ENCODE data around the gene ACSM2A. TPM values are rescaled to one million over a fixed set of nuclear protein-coding genes. Genes with fewer than 3 reads are reported as not detected.
"Not testable (repeated sequence)": the region's sequence is repeated elsewhere in the genome, so short reads cannot be mapped to it uniquely, and the experiment has no call there.

The ACSM2A gene
- total RNA-seq, 2 experiments from 2014 or later = not detected

DNA sequence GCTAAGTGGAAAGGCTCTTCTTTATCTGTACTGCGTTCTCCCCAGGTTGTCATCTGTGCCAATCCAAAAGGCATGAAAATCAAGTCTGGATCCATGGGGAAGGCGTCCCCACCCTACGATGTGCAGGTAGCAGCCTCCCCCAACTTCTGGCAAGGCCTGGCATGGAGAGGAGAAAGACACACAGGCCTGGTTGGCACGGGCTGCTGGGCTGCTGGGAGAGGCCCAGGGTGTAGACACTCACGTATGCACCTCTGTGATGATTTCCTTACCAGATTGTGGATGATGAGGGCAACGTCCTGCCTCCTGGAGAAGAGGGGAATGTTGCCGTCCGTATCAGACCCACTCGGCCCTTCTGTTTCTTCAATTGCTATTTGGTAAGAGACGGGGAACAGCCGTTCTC lies 20.4 kb upstream of the ACSM2A start:
- Mint-ChIP-seq H3K9me3 (no peaks in the 10 kb centered on the region), H3K27me3 (peaks cover 6% of the 10 kb centered on the region), H3K4me3 (no peak overlapping the region), H3K27ac (no peak overlapping the region), H3K36me3 (ENCODE audit: low read depth) (no peaks in the 10 kb centered on the region), H3K4me1 (ENCODE audit: low read depth) (no peaks in the 10 kb centered on the region)
- intact Hi-C loops (cut with DNase I, micrococcal nuclease) = loop anchor here (10.0 kb wide), 1 partner anchor 154 kb away; no protein-coding TSS in a partner anchor
- DNase-seq (no peak), ATAC-seq (ENCODE audit: poor library complexity) (no peak)
- Histone ChIP-seq H3K9me3 (ENCODE audit: control insufficient read depth in 1 of 2, insufficient read depth in 1 of 2, low read length in 2 of 2) (no peaks in the 10 kb centered on the region), H3K27ac (ENCODE audit: low read depth in 1 of 2, low read length in 2 of 2) (no peak overlapping the region), H3K27me3 (ENCODE audit: control insufficient read depth in 1 of 2, insufficient read depth in 2 of 2, low read length in 2 of 2) (no peaks in the 10 kb centered on the region), H3K36me3 (ENCODE audit: insufficient read depth, low read length) (no peaks in the 10 kb centered on the region), H3K4me3 (ENCODE audit: low read length) (no peak overlapping the region), H3K4me1 (ENCODE audit: insufficient read depth, low read length) (no peaks in the 10 kb centered on the region)
- ChIA-PET POLR2A (no interaction called here), CTCF (no interaction called here)
- TF ChIP-seq, protein P1, sequence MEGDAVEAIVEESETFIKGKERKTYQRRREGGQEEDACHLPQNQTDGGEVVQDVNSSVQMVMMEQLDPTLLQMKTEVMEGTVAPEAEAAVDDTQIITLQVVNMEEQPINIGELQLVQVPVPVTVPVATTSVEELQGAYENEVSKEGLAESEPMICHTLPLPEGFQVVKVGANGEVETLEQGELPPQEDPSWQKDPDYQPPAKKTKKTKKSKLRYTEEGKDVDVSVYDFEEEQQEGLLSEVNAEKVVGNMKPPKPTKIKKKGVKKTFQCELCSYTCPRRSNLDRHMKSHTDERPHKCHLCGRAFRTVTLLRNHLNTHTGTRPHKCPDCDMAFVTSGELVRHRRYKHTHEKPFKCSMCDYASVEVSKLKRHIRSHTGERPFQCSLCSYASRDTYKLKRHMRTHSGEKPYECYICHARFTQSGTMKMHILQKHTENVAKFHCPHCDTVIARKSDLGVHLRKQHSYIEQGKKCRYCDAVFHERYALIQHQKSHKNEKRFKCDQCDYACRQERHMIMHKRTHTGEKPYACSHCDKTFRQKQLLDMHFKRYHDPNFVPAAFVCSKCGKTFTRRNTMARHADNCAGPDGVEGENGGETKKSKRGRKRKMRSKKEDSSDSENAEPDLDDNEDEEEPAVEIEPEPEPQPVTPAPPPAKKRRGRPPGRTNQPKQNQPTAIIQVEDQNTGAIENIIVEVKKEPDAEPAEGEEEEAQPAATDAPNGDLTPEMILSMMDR (IDR thresholded peaks at IDR 0.05) = no peak

DNA sequence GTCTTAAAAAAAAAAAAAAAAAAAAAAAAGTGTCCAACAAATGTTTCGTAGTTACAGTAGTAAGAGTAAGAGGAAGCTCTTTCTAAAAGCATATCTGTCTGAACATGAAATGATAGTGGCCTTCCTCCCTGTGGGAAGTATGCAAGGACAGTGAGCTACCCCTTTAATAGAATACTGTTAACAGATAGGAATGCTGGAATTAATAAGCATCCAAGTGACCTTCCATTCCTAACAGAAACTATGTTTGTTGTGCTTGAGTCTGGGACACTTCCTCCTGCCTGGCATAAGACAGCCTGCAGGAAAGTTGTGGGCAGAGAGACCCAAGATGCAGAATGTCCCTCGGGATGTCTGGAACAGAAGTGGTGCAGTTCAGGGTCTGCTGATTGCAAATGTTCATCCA lies 12.4 kb upstream of the ACSM2A start:
- H3K27me3 Mint-ChIP-seq; H3K27ac ChIP-seq (ENCODE audit: low read depth in 1 of 2, low read length in 2 of 2); ATAC-seq (ENCODE audit: poor library complexity); POLR2A ChIA-PET; H3K27ac Mint-ChIP-seq; H3K36me3 Mint-ChIP-seq (ENCODE audit: low read depth); H3K9me3 ChIP-seq (ENCODE audit: control insufficient read depth in 1 of 2, insufficient read depth in 1 of 2, low read length in 2 of 2); H3K27me3 ChIP-seq (ENCODE audit: control insufficient read depth in 1 of 2, insufficient read depth in 2 of 2, low read length in 2 of 2); CTCF ChIA-PET; DNase-seq; H3K9me3 Mint-ChIP-seq; H3K4me1 Mint-ChIP-seq (ENCODE audit: low read depth); H3K4me3 ChIP-seq (ENCODE audit: low read length); H3K36me3 ChIP-seq (ENCODE audit: insufficient read depth, low read length); H3K4me1 ChIP-seq (ENCODE audit: insufficient read depth, low read length); H3K4me3 Mint-ChIP-seq: not testable (repeated sequence)
- intact Hi-C loops (cut with DNase I, micrococcal nuclease) = loop anchor here (10.0 kb wide), 1 partner anchor 146 kb away; no protein-coding TSS in a partner anchor

DNA sequence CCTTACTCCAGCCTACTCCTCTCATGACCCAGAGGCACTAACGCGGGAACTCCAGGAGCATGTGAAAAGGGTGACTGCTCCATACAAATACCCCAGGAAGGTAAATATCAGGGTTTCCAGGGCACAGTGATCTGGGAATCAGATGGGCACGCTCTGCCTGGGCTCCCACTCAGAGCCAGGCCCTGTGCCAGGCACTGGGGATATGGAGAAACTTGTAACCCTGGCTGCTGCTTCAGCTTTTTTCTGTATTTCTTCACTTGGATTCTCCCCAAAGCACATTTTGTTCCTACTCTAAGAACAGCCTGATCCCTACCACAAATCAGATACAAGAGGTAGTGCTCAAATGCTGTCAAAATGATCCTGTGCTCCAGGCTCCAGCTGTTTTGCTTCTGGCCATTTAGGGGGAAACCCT lies 11.5 kb upstream of the ACSM2A start:
- H3K36me3 Mint-ChIP-seq (ENCODE audit: low read depth); H3K4me1 Mint-ChIP-seq (ENCODE audit: low read depth); H3K4me1 ChIP-seq (ENCODE audit: insufficient read depth, low read length); H3K27ac ChIP-seq (ENCODE audit: low read depth in 1 of 2, low read length in 2 of 2); H3K9me3 ChIP-seq (ENCODE audit: control insufficient read depth in 1 of 2, insufficient read depth in 1 of 2, low read length in 2 of 2); POLR2A ChIA-PET; H3K27me3 ChIP-seq (ENCODE audit: control insufficient read depth in 1 of 2, insufficient read depth in 2 of 2, low read length in 2 of 2); H3K4me3 Mint-ChIP-seq; H3K27me3 Mint-ChIP-seq; ATAC-seq (ENCODE audit: poor library complexity); H3K27ac Mint-ChIP-seq; H3K9me3 Mint-ChIP-seq; H3K36me3 ChIP-seq (ENCODE audit: insufficient read depth, low read length); H3K4me3 ChIP-seq (ENCODE audit: low read length); CTCF ChIA-PET; DNase-seq: not testable (repeated sequence)
- intact Hi-C loops (cut with DNase I, micrococcal nuclease) = loop anchor here (10.0 kb wide), 1 partner anchor 145 kb away; no protein-coding TSS in a partner anchor

DNA sequence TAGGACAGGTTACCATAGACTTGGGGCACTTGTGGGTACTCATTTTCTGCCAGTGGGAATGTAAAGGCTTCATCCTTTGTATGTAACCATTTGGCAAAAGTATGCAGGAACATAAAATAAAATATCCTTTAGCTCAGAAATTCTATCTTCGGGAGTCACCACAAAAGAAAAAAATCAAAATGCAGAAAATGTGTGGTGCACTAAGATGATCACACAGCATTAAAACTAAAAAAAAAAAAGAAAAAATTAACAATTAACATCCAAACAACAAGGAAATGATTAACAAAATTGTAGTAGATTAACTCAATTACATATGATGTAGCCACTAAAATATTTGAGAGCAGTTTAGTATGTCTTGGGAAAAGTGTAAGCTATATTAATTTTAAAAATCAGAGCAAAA lies 10.6 kb upstream of the ACSM2A start:
- H3K4me3 Mint-ChIP-seq; H3K27me3 Mint-ChIP-seq; H3K4me1 Mint-ChIP-seq (ENCODE audit: low read depth); intact Hi-C loops (cut with DNase I, micrococcal nuclease); ATAC-seq (ENCODE audit: poor library complexity); DNase-seq; H3K9me3 ChIP-seq (ENCODE audit: control insufficient read depth in 1 of 2, insufficient read depth in 1 of 2, low read length in 2 of 2); H3K27me3 ChIP-seq (ENCODE audit: control insufficient read depth in 1 of 2, insufficient read depth in 2 of 2, low read length in 2 of 2); CTCF ChIA-PET; H3K27ac ChIP-seq (ENCODE audit: low read depth in 1 of 2, low read length in 2 of 2); H3K36me3 Mint-ChIP-seq (ENCODE audit: low read depth); H3K4me3 ChIP-seq (ENCODE audit: low read length); H3K36me3 ChIP-seq (ENCODE audit: insufficient read depth, low read length); H3K4me1 ChIP-seq (ENCODE audit: insufficient read depth, low read length); H3K9me3 Mint-ChIP-seq; POLR2A ChIA-PET; H3K27ac Mint-ChIP-seq: not testable (repeated sequence)

DNA sequence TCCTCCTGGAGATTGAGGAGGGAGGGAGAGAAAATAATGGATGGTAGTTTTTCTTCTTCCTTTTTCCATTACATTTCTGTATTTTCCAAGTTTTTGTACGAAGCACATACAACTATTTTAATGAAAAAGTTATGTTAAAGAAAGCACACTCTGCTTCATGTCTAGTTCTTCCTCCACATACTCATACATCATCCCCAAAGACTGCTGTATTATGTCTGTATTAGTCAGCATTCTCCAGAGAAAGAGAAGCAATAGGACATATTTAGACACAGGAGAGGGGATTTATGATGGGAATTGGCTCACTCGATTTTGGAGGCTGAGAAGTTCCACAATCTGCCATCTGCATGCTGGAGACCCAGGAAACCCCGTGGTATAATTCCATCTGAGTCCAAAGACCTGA lies 10.1 kb upstream of the ACSM2A start:
- TF ChIP-seq, protein P1 (IDR thresholded peaks at IDR 0.05) = no peak

GRCh38 chr16:20441859-20442258 lies 9.5 kb upstream of the ACSM2A start:
- H3K27ac ChIP-seq (ENCODE audit: low read depth in 1 of 2, low read length in 2 of 2); H3K27me3 Mint-ChIP-seq; H3K4me3 Mint-ChIP-seq; H3K27me3 ChIP-seq (ENCODE audit: control insufficient read depth in 1 of 2, insufficient read depth in 2 of 2, low read length in 2 of 2); H3K4me1 Mint-ChIP-seq (ENCODE audit: low read depth); DNase-seq; intact Hi-C loops (cut with DNase I, micrococcal nuclease); ATAC-seq (ENCODE audit: poor library complexity); H3K4me1 ChIP-seq (ENCODE audit: insufficient read depth, low read length); H3K27ac Mint-ChIP-seq; POLR2A ChIA-PET; H3K9me3 Mint-ChIP-seq; H3K9me3 ChIP-seq (ENCODE audit: control insufficient read depth in 1 of 2, insufficient read depth in 1 of 2, low read length in 2 of 2); H3K36me3 ChIP-seq (ENCODE audit: insufficient read depth, low read length); H3K4me3 ChIP-seq (ENCODE audit: low read length); CTCF ChIA-PET; H3K36me3 Mint-ChIP-seq (ENCODE audit: low read depth): not testable (repeated sequence)

More for the DNA sequence above, 10.1 kb upstream of the ACSM2A start:
- Histone ChIP-seq H3K4me1 (ENCODE audit: insufficient read depth, low read length) (no peaks in the 10 kb centered on the region), H3K27ac (ENCODE audit: low read depth in 1 of 2, low read length in 2 of 2) (no peak overlapping the region), H3K27me3 (ENCODE audit: control insufficient read depth in 1 of 2, insufficient read depth in 2 of 2, low read length in 2 of 2) (no peaks in the 10 kb centered on the region), H3K36me3 (ENCODE audit: insufficient read depth, low read length) (no peaks in the 10 kb centered on the region), H3K9me3 (ENCODE audit: control insufficient read depth in 1 of 2, insufficient read depth in 1 of 2, low read length in 2 of 2) (no peaks in the 10 kb centered on the region), H3K4me3 (ENCODE audit: low read length) (no peak overlapping the region)
- intact Hi-C loops (cut with DNase I, micrococcal nuclease) = no loop called here
- ChIA-PET CTCF (no interaction called here), POLR2A (no interaction called here)
- no peak overlapping the region for H3K4me3 Mint-ChIP-seq
- H3K27ac Mint-ChIP-seq = no peak overlapping the region
- no peak for ATAC-seq (ENCODE audit: poor library complexity)
- H3K4me1 Mint-ChIP-seq (ENCODE audit: low read depth) = no peaks in the 10 kb centered on the region
- no peak for DNase-seq
- no peaks in the 10 kb centered on the region for H3K36me3 Mint-ChIP-seq (ENCODE audit: low read depth)
- H3K9me3 Mint-ChIP-seq = no peaks in the 10 kb centered on the region
- peaks cover 6% of the 10 kb centered on the region for H3K27me3 Mint-ChIP-seq
